ENCODE results near the gene TMEM82. TPM values are rescaled to one million over a fixed set of nuclear protein-coding genes. Genes with fewer than 3 reads are reported as not detected.

The TMEM82 gene
- total and polyA plus RNA-seq, 4 donors, result not detected

DNA sequence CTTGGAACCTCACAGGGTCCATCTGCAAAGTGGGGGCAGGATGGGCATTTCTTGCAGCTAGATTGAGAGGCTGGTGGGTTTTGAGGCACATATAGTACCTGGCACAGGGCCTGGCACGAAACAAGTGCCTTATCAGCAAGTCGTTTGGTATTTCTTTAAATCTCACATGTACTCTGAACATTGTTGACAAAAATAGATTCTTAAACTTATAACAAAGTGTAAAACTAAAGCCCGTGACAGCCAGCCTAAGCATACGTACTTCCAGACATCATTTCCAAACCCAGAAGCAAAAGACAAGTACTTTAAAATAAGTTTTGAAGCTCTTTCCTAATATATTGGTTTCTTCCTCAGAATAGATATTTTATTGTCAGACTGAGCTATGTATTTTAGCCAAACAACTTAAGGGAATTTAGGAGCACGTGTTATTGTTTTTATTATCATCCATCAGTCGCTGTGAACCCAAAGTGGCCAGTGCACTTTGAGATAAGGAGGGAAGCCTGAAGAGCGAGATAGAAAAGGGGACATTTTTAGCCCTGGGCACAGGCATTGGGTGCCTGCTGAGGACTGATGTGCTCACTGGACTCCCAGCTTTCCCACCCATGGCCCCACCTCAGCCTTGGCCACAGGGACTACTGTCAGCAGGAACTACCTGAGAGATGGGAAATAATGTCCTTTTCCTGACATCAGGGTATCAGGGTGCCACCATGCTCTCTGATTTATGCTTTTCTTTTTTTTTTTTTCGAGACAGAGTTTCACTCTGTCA is 19.2 kb downstream of the TMEM82 start:
- Histone ChIP-seq H3K27ac (ENCODE audit: low read depth, low read length) (no peak overlapping the region), H3K36me3 (ENCODE audit: control insufficient read depth, insufficient read depth, low read length) (peaks cover 23% of the 10 kb centered on the region), H3K9me3 (ENCODE audit: control insufficient read depth, insufficient read depth, low read length) (no peaks in the 10 kb centered on the region), H3K27me3 (ENCODE audit: control insufficient read depth, insufficient read depth, low read length) (peaks cover 26% of the 10 kb centered on the region), H3K4me1 (ENCODE audit: control insufficient read depth, insufficient read depth, low read length) (peaks cover 31% of the 10 kb centered on the region), H3K4me3 (ENCODE audit: low read depth, low read length) (no peak overlapping the region)
- no peak for DNase-seq (ENCODE audit: low read depth in 4 of 6, low spot score in 6 of 6)
- 65% methylated on average over 2 of the region's 8 CpGs for WGBS (ENCODE audit: insufficient coverage)

- H3K4me1 ChIP-seq (ENCODE audit: control insufficient read depth, insufficient read depth, low read length), result peaks cover 21% of the 10 kb centered on the region
- peaks cover 25% of the 10 kb centered on the region for H3K36me3 ChIP-seq (ENCODE audit: control insufficient read depth, insufficient read depth, low read length)
- no peaks in the 10 kb centered on the region for H3K9me3 ChIP-seq (ENCODE audit: control insufficient read depth, insufficient read depth, low read length)
- no peak for DNase-seq (ENCODE audit: low read depth in 4 of 6, low spot score in 6 of 6)
- no peak overlapping the region for H3K4me3 ChIP-seq (ENCODE audit: low read depth, low read length)
- peaks cover 18% of the 10 kb centered on the region for H3K27me3 ChIP-seq (ENCODE audit: control insufficient read depth, insufficient read depth, low read length)
- WGBS (ENCODE audit: insufficient coverage), result 62% methylated on average over 9 of the region's 10 CpGs
- no peak overlapping the region for H3K27ac ChIP-seq (ENCODE audit: low read depth, low read length)
Measured at GRCh38 chr1:15762546-15762945, 20.2 kb downstream of the TMEM82 start.

GRCh38 chr1:15764269-15764764 is 22.0 kb downstream of the TMEM82 start:
- Histone ChIP-seq H3K4me3 (ENCODE audit: low read depth, low read length) (no peak overlapping the region), H3K4me1 (ENCODE audit: control insufficient read depth, insufficient read depth, low read length) (peaks cover 11% of the 10 kb centered on the region), H3K27me3 (ENCODE audit: control insufficient read depth, insufficient read depth, low read length) (peaks cover 8% of the 10 kb centered on the region), H3K36me3 (ENCODE audit: control insufficient read depth, insufficient read depth, low read length) (peaks cover 32% of the 10 kb centered on the region), H3K9me3 (ENCODE audit: control insufficient read depth, insufficient read depth, low read length) (no peaks in the 10 kb centered on the region), H3K27ac (ENCODE audit: low read depth, low read length) (no peak overlapping the region)
- WGBS (ENCODE audit: insufficient coverage), result 71% methylated on average over 9 of the region's 10 CpGs
- no peak for DNase-seq (ENCODE audit: low read depth in 4 of 6, low spot score in 6 of 6)

- Histone ChIP-seq H3K9me3 (ENCODE audit: control insufficient read depth, insufficient read depth, low read length) (no peaks in the 10 kb centered on the region), H3K27ac (ENCODE audit: low read depth, low read length) (no peak overlapping the region), H3K36me3 (ENCODE audit: control insufficient read depth, insufficient read depth, low read length) (peaks cover 32% of the 10 kb centered on the region), H3K4me3 (ENCODE audit: low read depth, low read length) (no peak overlapping the region), H3K27me3 (ENCODE audit: control insufficient read depth, insufficient read depth, low read length) (peaks cover 5% of the 10 kb centered on the region), H3K4me1 (ENCODE audit: control insufficient read depth, insufficient read depth, low read length) (peaks cover 9% of the 10 kb centered on the region)
- 90% methylated on average over 12 of the region's 15 CpGs for WGBS (ENCODE audit: insufficient coverage)
- no peak for DNase-seq (ENCODE audit: low read depth in 4 of 6, low spot score in 6 of 6)
Measured at GRCh38 chr1:15764890-15765289, 22.6 kb downstream of the TMEM82 start.

- Histone ChIP-seq H3K27me3 (ENCODE audit: control insufficient read depth, insufficient read depth, low read length) (peaks cover 3% of the 10 kb centered on the region), H3K4me3 (ENCODE audit: low read depth, low read length) (no peak overlapping the region), H3K27ac (ENCODE audit: low read depth, low read length) (no peak overlapping the region), H3K9me3 (ENCODE audit: control insufficient read depth, insufficient read depth, low read length) (no peaks in the 10 kb centered on the region), H3K4me1 (ENCODE audit: control insufficient read depth, insufficient read depth, low read length) (peaks cover 5% of the 10 kb centered on the region), H3K36me3 (ENCODE audit: control insufficient read depth, insufficient read depth, low read length) (peaks cover 38% of the 10 kb centered on the region)
- peak in 1 of 6 donors; percentile 31 for DNase-seq (ENCODE audit: low read depth in 4 of 6, low spot score in 6 of 6)
- WGBS (ENCODE audit: insufficient coverage), result 59% methylated on average over 19 of the region's 20 CpGs
Measured at GRCh38 chr1:15765495-15766194, 23.3 kb downstream of the TMEM82 start.

DNA sequence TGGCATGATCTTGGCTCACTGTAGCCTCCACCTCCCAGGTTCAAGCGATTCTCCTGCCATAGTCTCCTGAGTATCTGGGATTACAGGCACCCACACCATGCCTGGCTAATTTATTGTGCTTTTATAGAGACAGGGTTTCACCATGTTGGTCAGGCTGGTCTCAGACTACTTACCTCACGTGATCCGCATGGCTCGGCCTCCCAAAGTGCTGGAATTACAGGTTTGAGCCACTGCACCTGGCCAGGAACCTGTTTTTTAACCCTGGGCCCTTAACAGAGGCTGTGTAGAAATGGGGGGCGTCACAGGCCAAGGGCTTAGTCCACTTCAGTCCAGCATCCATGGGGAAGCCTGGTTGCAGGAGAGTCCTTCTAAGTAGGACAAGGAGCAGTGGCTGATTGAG is 25.6 kb downstream of the TMEM82 start:
- H3K27ac ChIP-seq (ENCODE audit: low read depth, low read length), result no peak overlapping the region
- WGBS (ENCODE audit: insufficient coverage), result 93% methylated on average over 5 of the region's 5 CpGs
- peaks cover 52% of the 10 kb centered on the region for H3K36me3 ChIP-seq (ENCODE audit: control insufficient read depth, insufficient read depth, low read length)
- no peaks in the 10 kb centered on the region for H3K4me1 ChIP-seq (ENCODE audit: control insufficient read depth, insufficient read depth, low read length)
- H3K4me3 ChIP-seq (ENCODE audit: low read depth, low read length), result no peak overlapping the region
- no peaks in the 10 kb centered on the region for H3K27me3 ChIP-seq (ENCODE audit: control insufficient read depth, insufficient read depth, low read length)
- no peak for DNase-seq (ENCODE audit: low read depth in 4 of 6, low spot score in 6 of 6)
- no peaks in the 10 kb centered on the region for H3K9me3 ChIP-seq (ENCODE audit: control insufficient read depth, insufficient read depth, low read length)

DNA sequence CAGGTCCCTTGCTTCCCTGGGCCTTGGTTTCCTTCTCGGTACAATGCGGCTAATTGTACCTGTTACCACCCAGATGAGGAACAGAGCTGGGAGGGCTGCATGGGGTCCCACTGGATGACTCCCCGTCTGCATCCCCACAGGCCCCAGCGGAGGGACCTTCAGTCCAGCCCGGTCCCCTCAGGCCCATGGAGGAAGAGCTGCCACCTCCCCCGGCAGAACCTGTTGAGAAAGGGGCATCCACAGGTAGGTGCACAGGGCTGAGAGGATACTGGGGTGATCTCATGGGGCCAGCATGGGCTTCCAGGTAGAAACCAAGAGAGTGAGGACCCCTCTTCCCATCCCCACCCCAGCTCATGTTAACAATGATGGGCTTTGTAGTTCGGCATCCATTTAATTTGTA is 26.1 kb downstream of the TMEM82 start:
- no peaks in the 10 kb centered on the region for H3K27me3 ChIP-seq (ENCODE audit: control insufficient read depth, insufficient read depth, low read length)
- peaks cover 52% of the 10 kb centered on the region for H3K36me3 ChIP-seq (ENCODE audit: control insufficient read depth, insufficient read depth, low read length)
- no peak overlapping the region for H3K27ac ChIP-seq (ENCODE audit: low read depth, low read length)
- H3K4me3 ChIP-seq (ENCODE audit: low read depth, low read length), result no peak overlapping the region
- WGBS (ENCODE audit: insufficient coverage), result 96% methylated on average over 3 of the region's 7 CpGs
- H3K4me1 ChIP-seq (ENCODE audit: control insufficient read depth, insufficient read depth, low read length), result no peaks in the 10 kb centered on the region
- no peak for DNase-seq (ENCODE audit: low read depth in 4 of 6, low spot score in 6 of 6)
- H3K9me3 ChIP-seq (ENCODE audit: control insufficient read depth, insufficient read depth, low read length), result no peaks in the 10 kb centered on the region

GRCh38 chr1:15770313-15770962 is 28.1 kb downstream of the TMEM82 start:
- 96% methylated on average over 13 of the region's 14 CpGs for WGBS (ENCODE audit: insufficient coverage)
- H3K4me3 ChIP-seq (ENCODE audit: low read depth, low read length), result no peak overlapping the region
- no peaks in the 10 kb centered on the region for H3K27me3 ChIP-seq (ENCODE audit: control insufficient read depth, insufficient read depth, low read length)
- no peaks in the 10 kb centered on the region for H3K9me3 ChIP-seq (ENCODE audit: control insufficient read depth, insufficient read depth, low read length)
- DNase-seq (ENCODE audit: low read depth in 4 of 6, low spot score in 6 of 6), result no peak
- H3K4me1 ChIP-seq (ENCODE audit: control insufficient read depth, insufficient read depth, low read length), result no peaks in the 10 kb centered on the region
- H3K36me3 ChIP-seq (ENCODE audit: control insufficient read depth, insufficient read depth, low read length), result peaks cover 46% of the 10 kb centered on the region
- no peak overlapping the region for H3K27ac ChIP-seq (ENCODE audit: low read depth, low read length)

DNA sequence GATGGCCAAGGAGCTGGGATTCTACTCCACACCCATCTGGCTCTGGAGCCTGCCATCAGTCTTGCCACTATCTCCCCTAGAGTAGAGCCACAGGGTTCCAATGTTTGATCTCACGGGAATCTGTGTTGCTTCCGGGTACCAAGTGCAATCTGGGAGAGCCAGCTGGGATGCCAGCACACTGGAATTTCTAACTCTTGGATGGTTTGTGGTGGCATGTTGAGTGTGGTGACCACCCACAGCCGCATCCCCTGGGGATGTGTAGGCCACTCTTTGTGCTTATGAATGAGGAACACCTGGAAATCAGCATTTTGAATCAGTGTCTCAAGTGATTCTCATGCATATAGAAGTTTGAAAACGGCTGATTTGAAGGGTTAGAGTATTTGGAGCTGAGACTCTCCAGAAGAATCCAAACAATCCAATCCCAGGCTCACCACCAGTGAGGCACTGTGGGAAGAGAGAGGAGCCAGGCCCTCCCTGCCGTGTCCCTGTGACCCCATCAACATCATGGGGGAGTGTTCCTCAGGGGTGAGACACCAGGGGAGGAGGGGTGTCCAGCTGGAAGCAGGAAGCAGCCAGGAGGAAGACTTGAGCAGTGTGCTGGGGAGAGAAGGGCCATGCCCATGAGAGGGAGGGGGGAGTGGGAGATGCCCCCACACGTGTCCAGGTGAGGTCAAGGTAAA is 29.7 kb downstream of the TMEM82 start:
- Histone ChIP-seq H3K27me3 (ENCODE audit: control insufficient read depth, insufficient read depth, low read length) (no peaks in the 10 kb centered on the region), H3K4me1 (ENCODE audit: control insufficient read depth, insufficient read depth, low read length) (no peaks in the 10 kb centered on the region), H3K27ac (ENCODE audit: low read depth, low read length) (no peak overlapping the region), H3K4me3 (ENCODE audit: low read depth, low read length) (no peak overlapping the region), H3K9me3 (ENCODE audit: control insufficient read depth, insufficient read depth, low read length) (no peaks in the 10 kb centered on the region), H3K36me3 (ENCODE audit: control insufficient read depth, insufficient read depth, low read length) (peaks cover 38% of the 10 kb centered on the region)
- no peak for DNase-seq (ENCODE audit: low read depth in 4 of 6, low spot score in 6 of 6)
- WGBS (ENCODE audit: insufficient coverage), result 95% methylated on average over 4 of the region's 6 CpGs
